Measurements from ENCODE around the gene COL5A1. TPM values are rescaled to one million over a fixed set of nuclear protein-coding genes. Genes with fewer than 3 reads are reported as not detected.

COL5A1 gene
- total RNA-seq, 2 donors from 2014 or later: not detected

DNA sequence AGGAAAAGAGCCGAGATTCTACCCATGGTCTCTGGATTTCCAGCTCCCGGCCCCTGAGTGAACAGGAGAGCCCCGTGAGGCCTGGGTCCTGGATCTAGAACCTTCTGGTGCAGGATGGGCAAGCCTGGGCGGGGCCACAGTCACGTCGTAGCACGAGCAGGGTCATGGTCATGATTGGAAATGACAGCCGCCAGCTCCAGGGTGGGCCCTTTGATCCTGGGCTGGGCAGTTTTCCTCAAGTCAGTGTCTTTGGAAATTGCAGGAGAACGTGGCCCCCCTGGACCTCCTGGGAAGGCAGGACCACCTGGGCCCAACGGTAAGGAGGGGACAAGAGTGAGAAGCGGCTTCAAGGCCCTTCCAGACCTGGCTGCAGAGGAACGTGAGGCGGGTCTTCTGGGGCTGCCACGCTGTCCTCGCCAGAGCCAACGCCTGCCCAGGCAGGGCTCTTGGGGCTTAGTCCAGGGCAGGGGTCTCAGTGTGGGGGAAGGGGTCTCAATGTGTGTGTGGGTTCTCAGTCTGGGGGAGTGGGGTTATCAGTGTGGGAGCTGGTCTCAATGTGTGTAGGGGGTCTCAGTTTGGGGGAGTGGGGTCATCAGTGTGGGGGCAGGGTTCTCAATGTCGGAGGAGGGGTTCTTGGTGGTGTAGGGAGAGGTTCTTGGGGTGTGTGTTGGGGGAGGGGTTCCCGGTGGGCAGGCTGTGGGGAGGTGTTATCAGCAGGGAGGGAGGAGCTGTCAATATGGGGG is 241.6 kb downstream of the COL5A1 start:
- H3K27me3 Mint-ChIP-seq: peaks cover 7 to 9% of the 10 kb centered on the region in 2 donors
- H3K4me3 Mint-ChIP-seq: no peak overlapping the region
- no peak overlapping the region for H3K27ac Mint-ChIP-seq
- no peak for DNase-seq (ENCODE audit: low spot score)
- no peaks in the 10 kb centered on the region for H3K9me3 Mint-ChIP-seq
- no peaks in the 10 kb centered on the region for H3K36me3 Mint-ChIP-seq
- H3K4me1 Mint-ChIP-seq (ENCODE audit: low read depth in 2 of 2): no peaks in the 10 kb centered on the region
- no peak for ATAC-seq

DNA sequence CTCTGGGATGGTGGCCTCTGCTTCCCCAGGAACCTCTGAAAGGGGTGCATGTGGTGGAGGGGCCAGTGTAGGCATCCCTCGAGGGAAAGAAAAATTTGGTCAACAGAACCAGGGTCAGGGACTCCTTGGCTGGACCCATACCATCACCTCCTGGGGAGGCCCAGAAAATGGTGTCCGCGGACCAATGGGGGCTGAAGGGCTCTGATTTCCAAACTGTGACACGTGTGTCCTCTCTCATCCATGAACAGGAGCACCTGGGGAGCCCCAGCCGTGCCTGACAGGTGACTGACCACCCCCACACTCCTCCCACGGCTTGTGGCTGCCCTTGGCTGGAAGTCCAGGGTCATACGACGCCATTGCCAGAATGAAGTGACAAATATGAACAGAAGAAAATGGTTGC is 242.9 kb downstream of the COL5A1 start:
- H3K27me3 Mint-ChIP-seq: peaks cover 7 to 12% of the 10 kb centered on the region in 2 donors
- no peaks in the 10 kb centered on the region for H3K4me1 Mint-ChIP-seq (ENCODE audit: low read depth in 2 of 2)
- H3K4me3 Mint-ChIP-seq: no peak overlapping the region
- DNase-seq (ENCODE audit: low spot score) (no peak), ATAC-seq (no peak)
- H3K27ac Mint-ChIP-seq: no peak overlapping the region
- no peaks in the 10 kb centered on the region for H3K9me3 Mint-ChIP-seq
- H3K36me3 Mint-ChIP-seq: no peaks in the 10 kb centered on the region

DNA sequence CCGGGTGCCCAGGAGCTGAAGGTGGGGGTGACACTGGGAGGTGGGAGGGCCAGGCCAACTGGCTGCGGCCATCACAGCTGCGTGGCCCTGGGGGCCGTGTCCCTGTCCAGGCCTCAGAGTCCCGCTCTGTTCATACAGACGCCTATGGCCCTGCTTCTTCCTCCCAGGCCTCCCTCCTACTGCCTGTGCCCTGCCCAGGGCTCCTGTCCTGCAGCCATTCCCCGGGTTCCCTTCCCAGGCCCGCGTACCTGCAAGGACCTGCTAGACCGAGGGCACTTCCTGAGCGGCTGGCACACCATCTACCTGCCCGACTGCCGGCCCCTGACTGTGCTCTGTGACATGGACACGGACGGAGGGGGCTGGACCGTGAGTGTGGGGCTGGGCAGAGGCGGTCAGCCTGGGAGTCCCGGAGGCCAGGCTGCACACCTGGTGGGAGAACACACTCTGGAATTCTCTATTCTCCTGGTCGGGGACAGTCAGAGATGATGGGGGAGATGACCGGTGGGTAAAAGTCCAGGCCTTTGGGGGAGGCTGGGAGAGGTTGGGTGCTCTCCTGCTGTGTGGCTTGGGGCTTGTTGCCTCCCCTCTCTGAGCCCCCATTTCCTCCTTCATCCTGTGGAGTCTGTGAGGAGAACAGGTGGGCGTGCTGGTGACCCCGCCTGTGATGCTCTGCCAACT is 243.5 kb downstream of the COL5A1 start:
- no peak overlapping the region for H3K27ac Mint-ChIP-seq
- ATAC-seq (no peak), DNase-seq (ENCODE audit: low spot score) (no peak)
- no peaks in the 10 kb centered on the region for H3K36me3 Mint-ChIP-seq
- H3K4me3 Mint-ChIP-seq: no peak overlapping the region
- H3K9me3 Mint-ChIP-seq: no peaks in the 10 kb centered on the region
- H3K4me1 Mint-ChIP-seq (ENCODE audit: low read depth in 2 of 2): no peaks in the 10 kb centered on the region
- H3K27me3 Mint-ChIP-seq: peaks cover 3 to 10% of the 10 kb centered on the region in 2 donors

DNA sequence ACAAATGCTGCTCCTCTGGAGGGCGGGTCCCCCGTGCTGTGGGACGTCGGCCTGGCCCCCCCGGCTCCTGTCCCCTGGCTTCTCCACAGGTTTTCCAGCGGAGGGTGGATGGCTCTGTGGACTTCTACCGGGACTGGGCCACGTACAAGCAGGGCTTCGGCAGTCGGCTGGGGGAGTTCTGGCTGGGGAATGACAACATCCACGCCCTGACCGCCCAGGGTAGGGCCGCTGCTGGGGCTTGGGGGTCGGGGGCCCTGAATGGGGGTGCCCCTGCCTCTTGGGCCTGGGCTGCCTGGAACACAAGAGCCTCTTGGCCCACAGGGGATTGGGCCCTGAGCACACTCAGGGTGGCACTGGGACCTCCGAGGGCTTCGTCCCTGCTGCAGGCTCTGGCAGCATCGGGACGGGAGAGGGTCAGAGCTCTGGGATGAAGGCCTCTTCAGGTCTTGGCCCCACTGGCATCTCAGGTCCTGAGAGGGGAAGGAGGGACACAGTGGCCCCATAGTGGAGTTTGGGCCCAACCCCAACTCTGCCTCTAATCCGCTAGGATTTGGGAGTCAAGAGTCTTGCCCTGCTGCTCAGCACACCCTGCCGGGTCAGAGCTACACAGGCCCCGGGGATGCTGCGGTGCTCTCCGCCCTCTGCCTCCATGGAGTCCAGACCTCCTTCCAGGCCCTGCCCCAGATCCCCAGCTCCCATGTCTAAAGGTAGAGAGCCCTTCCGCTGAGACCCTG is 244.2 kb downstream of the COL5A1 start:
- ATAC-seq: no peak
- peaks cover 0 to 9% of the 10 kb centered on the region in 2 donors for H3K27me3 Mint-ChIP-seq
- no peak for DNase-seq (ENCODE audit: low spot score)
- H3K36me3 Mint-ChIP-seq: no peaks in the 10 kb centered on the region
- no peak overlapping the region for H3K4me3 Mint-ChIP-seq
- H3K27ac Mint-ChIP-seq: no peak overlapping the region
- no peaks in the 10 kb centered on the region for H3K4me1 Mint-ChIP-seq (ENCODE audit: low read depth in 2 of 2)
- no peaks in the 10 kb centered on the region for H3K9me3 Mint-ChIP-seq

DNA sequence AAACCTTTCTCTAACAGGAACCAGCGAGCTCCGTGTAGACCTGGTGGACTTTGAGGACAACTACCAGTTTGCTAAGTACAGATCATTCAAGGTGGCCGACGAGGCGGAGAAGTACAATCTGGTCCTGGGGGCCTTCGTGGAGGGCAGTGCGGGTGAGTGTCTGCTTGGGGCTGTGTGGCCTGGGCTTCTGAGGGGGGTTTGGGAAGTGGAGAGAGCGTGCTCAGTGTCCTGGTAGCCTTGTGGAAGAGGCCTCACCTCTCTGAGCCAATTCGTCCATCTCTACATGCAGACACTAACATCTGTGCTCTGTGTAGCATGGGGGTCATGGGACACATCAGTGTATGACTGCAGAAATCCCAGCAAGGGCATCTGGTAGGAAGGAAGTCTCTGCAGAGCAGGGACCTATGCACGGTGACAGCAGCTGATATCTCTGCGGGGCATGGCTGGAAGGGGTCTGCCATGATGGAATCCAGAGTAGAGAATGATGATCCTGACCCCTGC is 244.9 kb downstream of the COL5A1 start:
- Mint-ChIP-seq H3K27me3 (peaks cover 3 to 11% of the 10 kb centered on the region in 2 donors), H3K4me3 (no peak overlapping the region), H3K27ac (no peak overlapping the region), H3K4me1 (ENCODE audit: low read depth in 2 of 2) (no peaks in the 10 kb centered on the region), H3K9me3 (no peaks in the 10 kb centered on the region), H3K36me3 (no peaks in the 10 kb centered on the region)
- ATAC-seq (no peak), DNase-seq (ENCODE audit: low spot score) (no peak)

DNA sequence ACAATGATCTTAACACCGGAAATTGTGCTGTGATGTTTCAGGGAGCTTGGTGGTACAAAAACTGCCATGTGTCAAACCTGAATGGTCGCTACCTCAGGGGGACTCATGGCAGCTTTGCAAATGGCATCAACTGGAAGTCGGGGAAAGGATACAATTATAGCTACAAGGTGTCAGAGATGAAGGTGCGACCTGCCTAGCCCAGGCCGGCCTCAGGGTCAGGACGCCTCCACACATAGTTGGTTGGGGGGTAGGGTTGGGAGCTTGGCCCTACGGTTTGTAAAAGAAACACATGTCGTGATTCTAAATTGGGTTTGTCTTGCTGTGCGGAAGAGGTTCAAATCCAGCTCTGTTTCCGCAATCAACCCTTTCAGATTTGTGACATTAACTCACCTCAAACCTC is 245.6 kb downstream of the COL5A1 start:
- Mint-ChIP-seq H3K9me3 (no peaks in the 10 kb centered on the region), H3K27ac (no peak overlapping the region), H3K4me3 (no peak overlapping the region), H3K27me3 (peaks cover 7 to 14% of the 10 kb centered on the region in 2 donors), H3K36me3 (no peaks in the 10 kb centered on the region), H3K4me1 (ENCODE audit: low read depth in 2 of 2) (no peaks in the 10 kb centered on the region)
- DNase-seq (ENCODE audit: low spot score) (no peak), ATAC-seq (no peak)

DNA sequence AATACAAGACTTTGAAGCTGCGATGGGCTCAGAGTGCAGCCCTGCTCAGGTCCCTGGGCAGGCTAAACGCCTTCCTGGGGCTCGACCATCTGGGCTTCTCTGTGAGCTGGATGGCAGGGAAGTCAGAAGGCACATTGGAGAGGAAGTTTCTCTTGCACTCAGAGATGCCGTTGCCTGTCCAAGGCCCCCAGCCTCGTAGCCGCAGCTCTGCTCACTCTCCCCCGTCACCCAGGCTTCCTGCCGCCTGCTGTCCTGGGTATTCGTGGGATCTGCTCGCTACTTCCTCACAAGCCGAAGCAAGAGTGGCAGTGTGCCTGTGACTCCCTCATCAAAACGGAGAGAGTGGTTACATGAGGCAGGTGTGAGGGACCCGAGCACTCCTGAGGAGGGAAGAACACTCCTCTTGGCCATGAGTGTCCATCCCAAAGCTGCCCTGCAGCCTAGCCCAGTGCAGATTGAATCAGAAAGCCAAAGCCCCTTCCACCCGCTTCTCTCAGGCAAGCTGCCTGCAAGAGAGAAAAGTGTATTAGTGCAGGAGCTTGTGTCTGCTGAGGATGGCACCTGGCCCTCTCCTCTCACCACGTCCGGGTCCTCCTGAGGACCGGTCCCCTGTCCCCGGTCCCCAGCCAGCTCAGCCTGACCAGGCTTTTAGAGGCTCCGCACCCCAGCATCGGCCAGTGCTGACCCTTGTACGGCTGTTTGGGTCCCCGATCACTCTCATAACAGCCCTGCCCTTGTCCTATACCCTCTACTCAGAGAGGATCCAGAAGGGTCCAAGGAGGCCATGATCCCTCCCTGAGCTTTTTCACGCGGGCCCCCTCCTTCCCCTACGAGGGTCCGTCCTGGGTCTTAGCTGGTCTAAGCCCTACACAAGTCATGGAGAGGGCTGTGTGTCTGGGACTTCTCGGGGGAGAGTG is 246.3 kb downstream of the COL5A1 start:
- no peaks in the 10 kb centered on the region for H3K4me1 Mint-ChIP-seq (ENCODE audit: low read depth in 2 of 2)
- no peaks in the 10 kb centered on the region for H3K9me3 Mint-ChIP-seq
- ATAC-seq (no peak), DNase-seq (ENCODE audit: low spot score) (no peak)
- H3K36me3 Mint-ChIP-seq: no peaks in the 10 kb centered on the region
- no peak overlapping the region for H3K27ac Mint-ChIP-seq
- H3K27me3 Mint-ChIP-seq: peaks cover 7 to 15% of the 10 kb centered on the region in 2 donors
- H3K4me3 Mint-ChIP-seq: no peak overlapping the region

DNA sequence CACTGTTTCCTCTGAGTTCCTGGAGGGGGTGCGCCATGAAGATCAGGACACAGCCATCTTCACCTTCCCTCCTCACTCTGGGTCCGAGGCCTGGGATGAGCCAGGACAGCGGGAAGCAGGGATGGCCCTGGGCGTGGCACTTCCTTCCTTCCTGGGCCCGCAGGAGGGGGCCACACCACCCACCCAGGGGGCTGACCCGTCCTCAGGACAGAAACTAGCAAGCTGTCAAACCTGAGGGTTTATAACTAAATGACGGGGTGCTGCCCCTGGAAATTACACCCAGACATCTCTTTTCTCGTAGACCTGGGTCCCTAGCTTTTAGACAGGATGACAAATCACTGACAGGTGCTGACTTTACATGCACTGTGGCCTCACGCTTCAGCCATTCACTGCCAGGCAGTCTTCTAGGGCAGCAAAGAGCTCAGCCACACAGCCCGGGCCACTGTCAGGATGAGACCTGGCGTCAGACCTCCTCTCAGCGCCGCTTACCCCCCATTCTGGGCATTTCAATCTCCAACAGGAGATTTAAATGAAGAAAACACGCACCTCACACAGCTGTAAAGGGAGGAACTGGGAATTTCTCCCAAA is 247.1 kb downstream of the COL5A1 start:
- no peaks in the 10 kb centered on the region for H3K9me3 Mint-ChIP-seq
- no peaks in the 10 kb centered on the region for H3K36me3 Mint-ChIP-seq
- no peak overlapping the region for H3K4me3 Mint-ChIP-seq
- DNase-seq (ENCODE audit: low spot score): no peak
- no peak overlapping the region for H3K27ac Mint-ChIP-seq
- H3K4me1 Mint-ChIP-seq (ENCODE audit: low read depth in 2 of 2): no peaks in the 10 kb centered on the region
- H3K27me3 Mint-ChIP-seq: peaks cover 7 to 15% of the 10 kb centered on the region in 2 donors
- no peak for ATAC-seq

DNA sequence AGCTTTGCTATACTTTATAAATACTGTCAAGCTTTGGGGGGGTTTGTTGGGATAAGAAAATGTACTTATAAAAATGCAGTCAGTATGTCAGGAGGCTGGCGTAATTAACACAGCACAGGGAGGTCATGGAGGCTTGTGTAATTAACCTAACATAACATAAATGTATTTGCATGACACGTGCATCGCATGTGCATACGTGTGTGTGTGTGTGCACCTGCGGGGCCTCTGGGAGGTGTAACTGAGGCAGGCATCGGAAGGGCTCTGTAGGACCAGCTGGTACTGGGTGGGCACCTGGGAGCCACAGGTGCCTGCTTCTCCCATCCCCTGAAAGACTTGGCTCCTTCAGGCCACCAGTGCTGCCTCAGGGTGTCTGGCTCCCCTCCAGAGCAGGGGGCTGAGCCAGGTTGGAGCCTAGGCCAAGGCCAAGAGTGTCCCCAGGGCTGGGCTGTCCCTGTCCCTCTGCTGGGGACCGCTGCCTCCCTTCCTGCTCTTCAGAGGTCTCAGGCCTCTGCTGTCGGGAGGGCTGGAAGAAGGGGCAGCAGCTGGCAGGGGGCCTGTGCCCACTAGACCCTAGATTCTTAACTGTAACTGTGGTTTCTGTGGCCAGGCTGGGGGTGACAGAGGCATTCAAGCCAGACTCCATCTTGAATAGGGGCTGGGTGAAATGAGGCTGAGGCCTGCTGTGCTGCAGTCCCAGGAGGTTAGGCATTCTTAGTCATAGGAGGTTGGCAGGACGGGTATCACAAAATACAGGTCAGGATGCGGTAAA is 248.0 kb downstream of the COL5A1 start:
- Mint-ChIP-seq H3K9me3 (no peaks in the 10 kb centered on the region), H3K4me3 (no peak overlapping the region), H3K36me3 (no peaks in the 10 kb centered on the region), H3K27me3 (peaks cover 7 to 15% of the 10 kb centered on the region in 2 donors), H3K27ac (no peak overlapping the region), H3K4me1 (ENCODE audit: low read depth in 2 of 2) (no peaks in the 10 kb centered on the region)
- DNase-seq (ENCODE audit: low spot score) (no peak), ATAC-seq (no peak)

DNA sequence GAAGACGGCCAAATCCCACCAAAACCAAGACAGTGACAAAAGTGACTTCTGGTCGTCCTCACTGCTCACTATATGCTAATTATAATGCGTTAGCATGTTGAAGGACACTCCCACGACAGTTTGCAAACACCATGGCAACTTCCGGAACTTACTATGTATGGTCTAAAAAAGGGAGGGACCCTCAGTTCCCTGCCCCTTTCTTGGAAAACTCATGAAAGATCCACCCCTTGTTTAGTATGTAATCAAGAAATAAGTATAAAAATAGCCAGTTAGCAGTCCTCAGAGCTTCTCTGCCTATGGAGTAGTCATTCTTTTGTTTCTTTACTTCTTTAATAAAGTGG is 248.5 kb downstream of the COL5A1 start:
- no peaks in the 10 kb centered on the region for H3K9me3 Mint-ChIP-seq

DNA sequence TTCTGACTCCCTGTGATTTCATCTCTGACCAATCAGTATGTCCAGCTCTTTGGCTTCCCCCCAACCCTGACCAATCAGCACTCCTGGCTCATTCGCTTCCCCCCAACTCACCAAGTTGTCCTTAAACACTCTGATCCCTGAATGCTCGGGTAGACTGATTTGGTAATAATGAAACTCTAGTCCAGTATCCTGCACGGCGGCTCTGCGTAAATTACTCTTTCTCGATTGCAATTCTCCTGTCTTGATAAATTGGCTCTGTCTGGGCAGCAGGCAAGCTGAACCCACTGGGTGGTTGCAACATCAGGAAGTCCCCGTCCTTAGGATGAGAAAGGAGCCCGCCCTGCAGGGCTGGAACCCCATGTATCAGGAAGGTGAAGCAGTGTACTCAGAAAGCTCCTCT is 249.4 kb downstream of the COL5A1 start:
- Mint-ChIP-seq H3K27me3 (peaks cover 15 to 16% of the 10 kb centered on the region in 2 donors), H3K4me1 (ENCODE audit: low read depth in 2 of 2) (no peaks in the 10 kb centered on the region), H3K4me3 (no peak overlapping the region), H3K9me3 (no peaks in the 10 kb centered on the region), H3K27ac (no peak overlapping the region), H3K36me3 (no peaks in the 10 kb centered on the region)
- DNase-seq (ENCODE audit: low spot score) (no peak), ATAC-seq (no peak)

More for the DNA sequence above, 248.5 kb downstream of the COL5A1 start:
- peaks cover 12 to 15% of the 10 kb centered on the region in 2 donors for H3K27me3 Mint-ChIP-seq
- H3K27ac Mint-ChIP-seq: no peak overlapping the region
- DNase-seq (ENCODE audit: low spot score) (no peak), ATAC-seq (no peak)
- no peaks in the 10 kb centered on the region for H3K36me3 Mint-ChIP-seq
- H3K4me1 Mint-ChIP-seq (ENCODE audit: low read depth in 2 of 2): no peaks in the 10 kb centered on the region
- no peak overlapping the region for H3K4me3 Mint-ChIP-seq

DNA sequence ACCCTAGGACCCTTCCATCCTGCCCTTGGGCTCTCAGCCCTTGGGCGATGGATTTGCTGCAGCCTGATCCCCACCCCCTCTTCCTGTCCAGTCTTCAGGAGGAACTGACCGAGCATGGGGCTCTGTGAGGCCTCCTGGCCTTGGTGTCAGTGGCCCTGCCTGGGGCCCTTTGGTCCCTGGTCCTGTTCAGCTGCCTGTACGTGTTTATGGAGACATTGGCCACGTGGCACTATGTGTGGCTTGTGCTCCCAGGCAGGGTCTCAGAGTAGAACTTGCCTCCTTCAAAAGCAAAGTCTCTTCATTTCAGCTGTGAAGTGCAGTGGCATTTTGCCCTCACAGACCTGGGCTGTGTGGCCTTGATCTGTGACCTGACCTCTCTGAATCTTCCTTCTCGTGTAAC is 250.1 kb downstream of the COL5A1 start:
- no peak overlapping the region for H3K27ac Mint-ChIP-seq

More for the DNA sequence above, 250.1 kb downstream of the COL5A1 start:
- no peak overlapping the region for H3K4me3 Mint-ChIP-seq
- no peaks in the 10 kb centered on the region for H3K4me1 Mint-ChIP-seq (ENCODE audit: low read depth in 2 of 2)
- ATAC-seq: no peak
- peaks cover 11 to 16% of the 10 kb centered on the region in 2 donors for H3K27me3 Mint-ChIP-seq
- no peak for DNase-seq (ENCODE audit: low spot score)
- H3K9me3 Mint-ChIP-seq: no peaks in the 10 kb centered on the region
- H3K36me3 Mint-ChIP-seq: no peaks in the 10 kb centered on the region

All from natural killer cell treated with Interleukin-12 subunit alpha and Interleukin-12 subunit beta and Interleukin-15 and Interleukin-18, amount 100 ng/mL, for 72 hours (primary cell).